ENCODE data around the gene SEPTIN11.
"Not testable (repeated sequence)": the region's sequence is repeated elsewhere in the genome, so short reads cannot be mapped to it uniquely, and the experiment has no call there.

The SEPTIN11 gene

GRCh38 chr4:76962406-76963130 is 13.0 kb downstream of the SEPTIN11 start:
- H2AFZ ChIP-seq: no peak overlapping the region
- peaks cover 3% of the 10 kb centered on the region for H3K79me2 ChIP-seq
- H3K27me3 ChIP-seq (ENCODE audit: control insufficient read depth, insufficient read depth, low read length): no peaks in the 10 kb centered on the region
- H3K27ac ChIP-seq: no peak overlapping the region
- no peaks in the 10 kb centered on the region for H3K4me1 ChIP-seq
- TF ChIP-seq CTCF (IDR thresholded peaks at IDR 0.05): no peak
- no peak overlapping the region for H3K4me3 ChIP-seq (ENCODE audit: low read depth, low read length)
- no peaks in the 10 kb centered on the region for H3K9me3 ChIP-seq (ENCODE audit: control insufficient read depth, low read length)
- H3K4me2 ChIP-seq (ENCODE audit: low read length): no peak overlapping the region
- no peaks in the 10 kb centered on the region for H3K36me3 ChIP-seq (ENCODE audit: control insufficient read depth, insufficient read depth, low read length)
- no peak overlapping the region for H3K9ac ChIP-seq

GRCh38 chr4:76963131-76963750 is 13.7 kb downstream of the SEPTIN11 start:
- H2AFZ ChIP-seq: no peak overlapping the region
- no peak overlapping the region for H3K27ac ChIP-seq
- H3K36me3 ChIP-seq (ENCODE audit: control insufficient read depth, insufficient read depth, low read length): no peaks in the 10 kb centered on the region
- no peak for TF ChIP-seq CTCF (IDR thresholded peaks at IDR 0.05)
- no peaks in the 10 kb centered on the region for H3K9me3 ChIP-seq (ENCODE audit: control insufficient read depth, low read length)
- H3K79me2 ChIP-seq: peaks cover 3% of the 10 kb centered on the region
- H3K27me3 ChIP-seq (ENCODE audit: control insufficient read depth, insufficient read depth, low read length): no peaks in the 10 kb centered on the region
- H3K9ac ChIP-seq: no peak overlapping the region
- H3K4me3 ChIP-seq (ENCODE audit: low read depth, low read length): no peak overlapping the region
- H3K4me1 ChIP-seq: no peaks in the 10 kb centered on the region
- no peak overlapping the region for H3K4me2 ChIP-seq (ENCODE audit: low read length)

- not testable (repeated sequence) for H3K9me3 ChIP-seq (ENCODE audit: control insufficient read depth, low read length); H3K36me3 ChIP-seq (ENCODE audit: control insufficient read depth, insufficient read depth, low read length); H3K9ac ChIP-seq; H3K27me3 ChIP-seq (ENCODE audit: control insufficient read depth, insufficient read depth, low read length); H3K27ac ChIP-seq; H2AFZ ChIP-seq; H3K4me1 ChIP-seq; H3K4me2 ChIP-seq (ENCODE audit: low read length); H3K4me3 ChIP-seq (ENCODE audit: low read depth, low read length); H3K79me2 ChIP-seq
Measured at GRCh38 chr4:76963927-76964326, 14.4 kb downstream of the SEPTIN11 start.

GRCh38 chr4:76964769-76965168 is 15.2 kb downstream of the SEPTIN11 start:
- H3K4me1 ChIP-seq: no peaks in the 10 kb centered on the region
- H3K4me3 ChIP-seq (ENCODE audit: low read depth, low read length): no peak overlapping the region
- H3K4me2 ChIP-seq (ENCODE audit: low read length): no peak overlapping the region
- H3K27me3 ChIP-seq (ENCODE audit: control insufficient read depth, insufficient read depth, low read length): no peaks in the 10 kb centered on the region
- peaks cover 3% of the 10 kb centered on the region for H3K79me2 ChIP-seq
- no peak overlapping the region for H2AFZ ChIP-seq
- no peaks in the 10 kb centered on the region for H3K36me3 ChIP-seq (ENCODE audit: control insufficient read depth, insufficient read depth, low read length)
- no peak for TF ChIP-seq CTCF (IDR thresholded peaks at IDR 0.05)
- H3K27ac ChIP-seq: no peak overlapping the region
- no peak overlapping the region for H3K9ac ChIP-seq
- H3K9me3 ChIP-seq (ENCODE audit: control insufficient read depth, low read length): no peaks in the 10 kb centered on the region

GRCh38 chr4:76965866-76966579 is 16.5 kb downstream of the SEPTIN11 start:
- Histone ChIP-seq H3K36me3 (ENCODE audit: control insufficient read depth, insufficient read depth, low read length) (no peaks in the 10 kb centered on the region), H2AFZ (no peak overlapping the region), H3K79me2 (peaks cover 3% of the 10 kb centered on the region), H3K27ac (no peak overlapping the region), H3K4me2 (ENCODE audit: low read length) (no peak overlapping the region), H3K4me1 (no peaks in the 10 kb centered on the region), H3K9me3 (ENCODE audit: control insufficient read depth, low read length) (no peaks in the 10 kb centered on the region), H3K9ac (no peak overlapping the region), H3K27me3 (ENCODE audit: control insufficient read depth, insufficient read depth, low read length) (no peaks in the 10 kb centered on the region), H3K4me3 (ENCODE audit: low read depth, low read length) (no peak overlapping the region)
- no peak for TF ChIP-seq CTCF (IDR thresholded peaks at IDR 0.05)
